Kidney (tissue), 14 donors: ENCODE measurements around the gene DSCAML1. TPM values are rescaled to one million over a fixed set of nuclear protein-coding genes. Genes with fewer than 3 reads are reported as not detected.
A peak's percentile ranks its signal among the peaks of the same experiment; 100 is the strongest.

ENCODE experiments used
- DNase-seq, 5 donors: peaks; one replicate each; pipeline ENCODE4 v3.0.0-alpha.2; 2013 to 2020
- FAIRE-seq: peaks from 2 replicates; lab custom pipeline; 2012; peaks lifted over from hg19 to GRCh38; lab: Jason Lieb, UNC
- H3K27ac ChIP-seq, 2 donors: one replicate each; pipeline ENCODE4 v1.7.0; 2013; ENCODE audit warnings: low read depth in 2 of 2, low read length in 2 of 2, inconsistent platforms in 1 of 2
- H3K27me3 ChIP-seq: one replicate; pipeline ENCODE4 v1.7.1; 2013; ENCODE audit warnings: low read length, inconsistent platforms; ENCODE audit not compliant: control insufficient read depth, insufficient read depth
- H3K36me3 ChIP-seq, 3 donors: one replicate each; pipeline versions ENCODE4 v1.7.0 to v1.7.1; 2013; ENCODE audit warnings: low read length in 3 of 3, control low read depth in 1 of 3, inconsistent platforms in 1 of 3; ENCODE audit not compliant: insufficient read depth in 3 of 3, control insufficient read depth in 2 of 3
- H3K4me1 ChIP-seq, 3 donors: one replicate each; pipeline versions ENCODE4 v1.7.0 to v1.7.1; 2013; ENCODE audit warnings: low read length in 3 of 3, inconsistent platforms in 1 of 3, low read depth in 1 of 3; ENCODE audit not compliant: control insufficient read depth in 2 of 3, insufficient read depth in 2 of 3
- H3K4me3 ChIP-seq, 3 donors: one replicate each; pipeline versions ENCODE4 v1.7.0 to v1.8.1; 2013; ENCODE audit warnings: low read length in 3 of 3, control low read depth in 1 of 3, inconsistent platforms in 1 of 3
- H3K9ac ChIP-seq, 3 donors: one replicate each; pipeline versions ENCODE4 v1.7.0 to v1.7.1; 2013; ENCODE audit warnings: low read length in 3 of 3, control low read depth in 1 of 3, inconsistent platforms in 1 of 3
- H3K9me3 ChIP-seq, 3 donors: one replicate each; pipeline versions ENCODE4 v1.7.0 to v1.7.1; 2013; ENCODE audit warnings: low read length in 3 of 3, control low read depth in 1 of 3, inconsistent platforms in 1 of 3; ENCODE audit not compliant: control insufficient read depth in 2 of 3, insufficient read depth in 1 of 3
- intact Hi-C: fragments of 100-400 bp; cut with DNase I; formaldehyde crosslinking; loops from one replicate; pipeline ENCODE4 v1.11.1; 2022
- polyA plus RNA-seq: library from polyadenylated mRNA; stranded (reverse); fragments of 350-450 nt; fragmentation: Illumina TruSeq; extraction: RNeasy Lipid Tissue Mini Kit (QIAGEN cat#74804); gene quantifications from one replicate; pipeline ENCODE4 v1.2.3, GENCODE V29; 2014; ENCODE audit warnings: low read depth, low replicate concordance; ENCODE audit not compliant: insufficient read depth
- total RNA-seq: library from RNA; stranded (reverse); fragmentation: NEBNext Ultra II Directional; extraction: Animal tissue kit (Norgen Biotek cat#: 25700); gene quantifications from one replicate; pipeline ENCODE4 v1.2.1, GENCODE V29; 2021
- TF ChIP-seq, protein P1 (sequence below): IDR thresholded peaks from 3 replicates; pipeline ENCODE4 v1.5.1; 2012; ENCODE audit warnings: mild to moderate bottlenecking, moderate library complexity, borderline replicate concordance; ENCODE audit not compliant: insufficient read depth; ENCODE audit errors: extremely low read depth
- donor health status: control.
- donor health status: control.
- donor health status: control.
- donor health status: control.
- donor health status: control.
- donor health status: DM: yes; HTN: yes; CAD: no.
- donor health status: Normal renal cell carcinoma (clear cell type).

Gene DSCAML1
- total and polyA plus RNA-seq, 2 donors from 2014 or later = 0.95 to 17.3 TPM

GRCh38 chr11:117825538-117826189 lies 28.6 kb upstream of the DSCAML1 start:
- DNase-seq = peak in 3 of 5 donors; percentile 7 to 64 (median 43)
- no peaks in the 10 kb centered on the region for H3K27me3 ChIP-seq
- TF ChIP-seq, protein P1, sequence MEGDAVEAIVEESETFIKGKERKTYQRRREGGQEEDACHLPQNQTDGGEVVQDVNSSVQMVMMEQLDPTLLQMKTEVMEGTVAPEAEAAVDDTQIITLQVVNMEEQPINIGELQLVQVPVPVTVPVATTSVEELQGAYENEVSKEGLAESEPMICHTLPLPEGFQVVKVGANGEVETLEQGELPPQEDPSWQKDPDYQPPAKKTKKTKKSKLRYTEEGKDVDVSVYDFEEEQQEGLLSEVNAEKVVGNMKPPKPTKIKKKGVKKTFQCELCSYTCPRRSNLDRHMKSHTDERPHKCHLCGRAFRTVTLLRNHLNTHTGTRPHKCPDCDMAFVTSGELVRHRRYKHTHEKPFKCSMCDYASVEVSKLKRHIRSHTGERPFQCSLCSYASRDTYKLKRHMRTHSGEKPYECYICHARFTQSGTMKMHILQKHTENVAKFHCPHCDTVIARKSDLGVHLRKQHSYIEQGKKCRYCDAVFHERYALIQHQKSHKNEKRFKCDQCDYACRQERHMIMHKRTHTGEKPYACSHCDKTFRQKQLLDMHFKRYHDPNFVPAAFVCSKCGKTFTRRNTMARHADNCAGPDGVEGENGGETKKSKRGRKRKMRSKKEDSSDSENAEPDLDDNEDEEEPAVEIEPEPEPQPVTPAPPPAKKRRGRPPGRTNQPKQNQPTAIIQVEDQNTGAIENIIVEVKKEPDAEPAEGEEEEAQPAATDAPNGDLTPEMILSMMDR = no peak
- H3K27ac ChIP-seq = peak overlapping the region; percentile 98
- intact Hi-C loops = no loop called here
- no peaks in the 10 kb centered on the region for H3K9me3 ChIP-seq
- peaks cover 0 to 54% (median 21%) of the 10 kb centered on the region in 3 donors for H3K4me1 ChIP-seq
- H3K9ac ChIP-seq = peak overlapping the region in 2 of 3 donors; percentile 93 to 98
- peaks cover 0 to 24% (median 2%) of the 10 kb centered on the region in 3 donors for H3K36me3 ChIP-seq
- no peak for FAIRE-seq
- H3K4me3 ChIP-seq = peak overlapping the region in 2 of 3 donors; percentile 59 to 74

DNA sequence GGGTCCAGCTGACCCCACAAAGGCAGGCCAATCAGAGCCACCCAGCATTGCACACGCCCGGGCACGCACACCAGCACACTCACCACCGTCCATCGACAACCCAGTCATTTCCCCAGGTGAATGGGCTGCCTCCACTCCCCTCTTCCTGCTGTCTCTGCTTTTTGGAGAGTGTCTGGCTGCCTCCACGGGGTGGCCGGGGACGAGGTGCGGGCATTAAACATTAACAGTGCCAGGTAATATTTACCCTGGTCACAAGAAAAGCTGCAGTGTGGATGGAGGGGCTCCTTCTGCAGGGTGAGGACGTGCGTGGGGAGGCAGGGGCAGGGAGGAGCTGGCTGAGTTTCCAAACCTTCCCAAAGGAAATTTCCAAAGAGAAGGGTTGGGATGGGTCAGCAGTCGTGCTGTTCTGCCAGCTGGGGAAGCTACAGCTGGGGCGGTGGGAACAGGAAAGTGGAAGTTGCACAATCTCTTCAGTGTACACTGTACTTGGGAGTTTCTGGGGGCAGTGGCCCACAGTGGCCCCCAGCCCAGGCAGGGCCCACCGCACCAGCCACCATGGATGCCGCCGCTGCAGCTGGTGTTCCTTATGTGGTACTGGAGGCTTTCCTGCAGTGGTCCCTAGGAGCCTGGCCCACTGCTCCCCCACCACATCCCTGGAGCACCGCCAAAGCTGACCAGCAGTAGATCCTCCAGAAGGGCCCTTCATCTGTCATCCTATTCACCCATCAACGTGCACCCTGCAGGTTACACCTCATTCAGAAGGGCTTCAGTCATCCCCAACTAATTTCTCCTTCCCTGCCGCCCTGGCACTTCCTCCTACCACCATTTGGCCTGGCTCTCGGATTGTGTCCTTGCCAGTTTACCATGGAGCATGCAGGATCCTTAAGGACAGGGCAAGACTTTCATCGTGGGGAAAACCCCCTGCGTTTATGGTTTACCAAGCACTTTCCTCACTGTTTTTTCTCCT lies 27.8 kb upstream of the DSCAML1 start, which contains the start of gene FXYD2:
Gene FXYD2 (minus strand): TSS at position 174 of the 967 bp plus-strand sequence. CDS start 66 bp downstream, at position 108.
- peaks cover 0 to 54% (median 23%) of the 10 kb centered on the region in 3 donors for H3K4me1 ChIP-seq
- peak; percentile 78 for FAIRE-seq

DNA sequence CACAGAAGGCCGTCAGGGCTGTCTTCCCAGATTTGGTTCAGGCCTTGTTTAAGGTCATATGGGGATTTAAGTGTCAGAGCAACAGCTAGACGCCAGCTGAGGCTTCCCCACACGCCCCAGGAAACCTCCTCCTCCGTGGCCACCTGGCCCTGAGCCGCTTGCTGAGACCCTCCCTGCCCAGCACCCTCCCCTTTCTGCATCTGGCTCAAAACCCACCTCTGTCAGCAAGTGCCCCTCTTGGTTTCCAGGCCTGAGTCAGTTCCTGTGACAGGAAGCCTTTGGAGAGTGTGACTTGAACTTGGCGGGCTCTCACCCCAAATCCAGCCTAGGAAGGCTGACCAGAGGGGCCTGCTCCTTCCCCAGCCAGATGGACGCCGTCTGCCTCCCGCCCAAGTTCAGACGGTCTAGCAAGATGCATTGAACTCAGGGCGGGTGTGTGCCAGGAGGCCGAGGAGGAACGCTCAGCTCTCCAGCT lies 27.0 kb upstream of the DSCAML1 start:
- H3K36me3 ChIP-seq = peaks cover 0 to 24% (median 2%) of the 10 kb centered on the region in 3 donors
- H3K9me3 ChIP-seq = no peaks in the 10 kb centered on the region
- peak overlapping the region; percentile 26 to 98 (median 93) for H3K9ac ChIP-seq
- no peaks in the 10 kb centered on the region for H3K27me3 ChIP-seq
- peak overlapping the region; percentile 98 for H3K27ac ChIP-seq
- DNase-seq = peak; percentile 41 to 88 (median 54)
- TF ChIP-seq, protein P1 = no peak
- no peak for FAIRE-seq
- intact Hi-C loops = no loop called here
- peak overlapping the region; percentile 56 to 78 (median 74) for H3K4me3 ChIP-seq
- peaks cover 0 to 58% (median 31%) of the 10 kb centered on the region in 3 donors for H3K4me1 ChIP-seq

More for the DNA sequence above, 27.8 kb upstream of the DSCAML1 start, which contains the start of gene FXYD2:
- peaks cover 0 to 22% (median 2%) of the 10 kb centered on the region in 3 donors for H3K36me3 ChIP-seq
- DNase-seq = peak; percentile 62 to 92 (median 67)
- peak within 1 kb of the TSS; percentile 26 to 98 (median 93) for H3K9ac ChIP-seq
- H3K9me3 ChIP-seq = no peaks in the 10 kb centered on the region
- H3K27ac ChIP-seq = peak within 1 kb of the TSS; percentile 98
- TF ChIP-seq, protein P1 = no peak
- no peaks in the 10 kb centered on the region for H3K27me3 ChIP-seq
- intact Hi-C loops = no loop called here
- H3K4me3 ChIP-seq = peak within 1 kb of the TSS; percentile 56 to 78 (median 74)
